HepG2 (cell line): ENCODE measurements around the gene MYO3B. TPM values are rescaled to one million over a fixed set of nuclear protein-coding genes. Genes with fewer than 3 reads are reported as not detected.

Source experiments
- ATAC-seq: fragments of 200-7000 bp; cut with Tn5 transposase; 3 replicates; pipeline ENCODE4 v1.9.1; 2020; ENCODE audit warnings: mild to moderate bottlenecking, moderate library complexity
- BruUV-seq: library from RNA; stranded (reverse); fragments of 400-500 nt; replicated peaks from 2 replicates; lab custom pipeline; 2021; lab: Mats Ljungman, UMichigan
- CTCF ChIA-PET: fragments of 300-600 bp; formaldehyde crosslinking; extraction: SDS; loops from one replicate; lab custom pipeline; 2021; ENCODE audit warnings: low total read pairs, inconsistent platforms, low intra/inter-chr PET ratio; lab: Yijun Ruan, JAX
- POLR2A ChIA-PET: fragments of 350-600 bp; sonication (Branson Sonifier 250); formaldehyde crosslinking; loops from one replicate; lab custom pipeline; 2020; ENCODE audit warnings: antibody characterized with exemption, inconsistent platforms; lab: Yijun Ruan, JAX
- DNase-seq: peaks from one replicate; pipeline ENCODE4 v3.0.0-alpha.2; 2015; ENCODE audit warnings: low spot score
- FAIRE-seq: peaks from 3 replicates; lab custom pipeline; 2011; peaks lifted over from hg19 to GRCh38; lab: Jason Lieb, UNC
- H2AFZ ChIP-seq: one replicate; pipeline ENCODE4 v1.6.1; 2011; ENCODE audit warnings: low read length, inconsistent platforms
- H3K27ac ChIP-seq: fragments of 300-600 bp; 3 replicates; pipeline ENCODE4 v1.8.0; 2011; ENCODE audit warnings: mixed run types, mild to moderate bottlenecking, mixed read lengths, low read length, inconsistent platforms; ENCODE audit not compliant: insufficient read depth; ENCODE audit errors: extremely low read length
- H3K27me3 ChIP-seq, 2 experiments: fragments of 200-600 bp in 1 of 2; 2 replicates in 1 of 2; 3 replicates in 1 of 2; pipeline versions ENCODE4 v1.6.0 to v1.8.0; 2011; ENCODE audit warnings: low read length in 2 of 2, mild to moderate bottlenecking in 2 of 2, moderate library complexity in 2 of 2, inconsistent platforms in 1 of 2; ENCODE audit not compliant: insufficient read depth in 2 of 2, control insufficient read depth in 1 of 2
- H3K36me3 ChIP-seq, 2 experiments: fragments of 200-600 bp in 1 of 2; replicated peaks in 1 of 2; 2 replicates in 1 of 2; 3 replicates in 1 of 2; pipeline versions ENCODE4 v1.5.1 to v1.8.0; 2011; ENCODE audit warnings: low read length in 2 of 2, inconsistent platforms in 1 of 2; ENCODE audit not compliant: insufficient read depth in 2 of 2, control insufficient read depth in 1 of 2
- H3K4me1 ChIP-seq: 2 replicates; pipeline ENCODE4 v1.5.1; 2012; ENCODE audit warnings: low read length, inconsistent platforms; ENCODE audit not compliant: insufficient read depth
- H3K4me2 ChIP-seq: 2 replicates; pipeline ENCODE4 v1.6.0; 2011; ENCODE audit warnings: low read depth, low read length, inconsistent platforms
- H3K4me3 ChIP-seq, 3 experiments: fragments of 200-600 bp in 1 of 3; sonication (generic), shearing (Covaris generic) in 1 of 3; replicated peaks in 1 of 3; 2 replicates each; pipeline ENCODE4 v1.5.1; 2011 to 2016; ENCODE audit warnings: low read length in 3 of 3, inconsistent platforms in 2 of 3, low read depth in 2 of 3, mild to moderate bottlenecking in 2 of 3, control low read depth in 1 of 3, mixed read lengths in 1 of 3; ENCODE audit not compliant: insufficient read depth in 1 of 3
- H3K79me2 ChIP-seq: one replicate; pipeline ENCODE4 v1.6.1; 2011; ENCODE audit warnings: low read length, inconsistent platforms; ENCODE audit not compliant: insufficient read depth
- H3K9ac ChIP-seq: 2 replicates; pipeline ENCODE4 v1.6.0; 2011; ENCODE audit warnings: mild to moderate bottlenecking, low read depth, low read length, inconsistent platforms; ENCODE audit not compliant: insufficient read depth
- H3K9me3 ChIP-seq: 2 replicates; pipeline ENCODE4 v1.5.1; 2012; ENCODE audit warnings: mild to moderate bottlenecking, low read length
- H4K20me1 ChIP-seq: 2 replicates; pipeline ENCODE4 v1.6.0; 2011; ENCODE audit warnings: inconsistent platforms, mild to moderate bottlenecking, low read length, moderate library complexity; ENCODE audit not compliant: insufficient read depth
- ASH2L ChIP-seq: fragments of 300-600, 200-600 bp; sonication (generic); IDR thresholded peaks from 2 replicates; pipeline ENCODE4 v1.7.0; 2017; ENCODE audit warnings: low read depth, mild to moderate bottlenecking, moderate library complexity, mixed read lengths, low read length; ENCODE audit not compliant: insufficient read length
- CBX2 ChIP-seq, 2 experiments: fragments of 200-600 bp in 1 of 2; sonication (generic); formaldehyde crosslinking in 1 of 2; IDR thresholded peaks; 2 replicates each; pipeline versions ENCODE4 v1.7.0 to v1.8.1; 2018 to 2022; ENCODE audit warnings: low read depth in 2 of 2, low read length in 1 of 2, mild to moderate bottlenecking in 1 of 2, missing genetic modification reagents in 1 of 2
- HNRNPLL ChIP-seq: fragments of 200-400 bp; formaldehyde crosslinking; IDR thresholded peaks from 2 replicates; pipeline ENCODE4 v1.6.1; 2017; ENCODE audit warnings: mild to moderate bottlenecking, low read depth, low read length; ENCODE audit not compliant: poor library complexity, severe bottlenecking
- NAIF1 ChIP-seq: sonication (generic); formaldehyde crosslinking; IDR thresholded peaks from 2 replicates; pipeline ENCODE4 v1.5.0; 2020; ENCODE audit warnings: mild to moderate bottlenecking, missing genetic modification reagents, borderline replicate concordance
- NFYC ChIP-seq: IDR thresholded peaks from 2 replicates; pipeline ENCODE4 v1.6.1; 2016; ENCODE audit warnings: missing genetic modification reagents, missing compliant biosample characterization
- RAD21 ChIP-seq: fragments of 450-650 bp; formaldehyde crosslinking; IDR thresholded peaks from 2 replicates; pipeline ENCODE4 v1.5.0; 2020; ENCODE audit warnings: mild to moderate bottlenecking
- SIN3B ChIP-seq: fragments of 150-350 bp; IDR thresholded peaks from 2 replicates; pipeline ENCODE4 v1.6.1; 2014; ENCODE audit warnings: low read length
- SMC3 ChIP-seq: IDR thresholded peaks from 2 replicates; pipeline ENCODE4 v1.6.1; 2011; ENCODE audit warnings: low read length, improper control_type of control experiment
- SP140L ChIP-seq: sonication (generic); formaldehyde crosslinking; IDR thresholded peaks from 2 replicates; pipeline ENCODE4 v1.4.0; 2020; ENCODE audit warnings: missing genetic modification reagents, borderline replicate concordance
- STAG1 ChIP-seq: sonication (generic); formaldehyde crosslinking; IDR thresholded peaks from 2 replicates; pipeline ENCODE4 v1.4.0; 2020; ENCODE audit warnings: missing genetic modification reagents
- ZNF331 ChIP-seq: sonication (generic); formaldehyde crosslinking; IDR thresholded peaks from 2 replicates; pipeline ENCODE4 v1.4.0; 2020; ENCODE audit warnings: missing genetic modification reagents
- ZNF75D ChIP-seq: sonication (generic); formaldehyde crosslinking; IDR thresholded peaks from 2 replicates; pipeline ENCODE4 v1.8.1; 2023; ENCODE audit warnings: missing genetic modification reagents, mild to moderate bottlenecking, borderline replicate concordance
- WGBS: methylation state at CpG from one replicate; pipeline ENCODE4 v1.1.6; 2017; ENCODE audit warnings: low lambda C conversion rate; 5-methylcytosine and 5-hydroxymethylcytosine counted together
- in situ Hi-C: cut with HindIII; loops from 2 replicates; pipeline ENCODE4 v1.10.0; 2017; ENCODE audit warnings: low pct_unique_long_range_greater_than_20kb; ENCODE audit not compliant: extremely low pct_ligation_motif_present
- intact Hi-C: fragments of 100-400 bp; cut with micrococcal nuclease; formaldehyde crosslinking; loops from one replicate; pipeline ENCODE4 v1.10.0; 2022; ENCODE audit not compliant: unreplicated experiment
- polyA plus RNA-seq, 8 experiments: library from polyadenylated mRNA; depleted of rRNA in 3 of 8; stranded (reverse) in 7 of 8; unstranded in 1 of 8; fragments of >200 nt; fragmentation: Illumina TruSeq in 4 of 8; extraction: Trizol in 4 of 8; gene quantifications; 2 replicates each; pipeline versions ENCODE4 v1.2.1 to v1.2.3, GENCODE V29; 2011 to 2016; ENCODE audit warnings: low read depth in 4 of 8, missing spikeins in 1 of 8, mixed read lengths in 1 of 8; ENCODE audit not compliant: insufficient read depth in 1 of 8
- total RNA-seq, 5 experiments: library from RNA; depleted of rRNA; stranded (reverse); fragments of >200 nt; fragmentation: Illumina TruSeq; extraction: Trizol; gene quantifications; 2 replicates each; pipeline ENCODE4 v1.2.3, GENCODE V29; 2016; ENCODE audit warnings: low read depth in 1 of 5
- TF ChIP-seq, protein P1 (sequence below): sonication (generic); formaldehyde crosslinking; conservative IDR thresholded peaks from 2 replicates; pipeline ENCODE4 v1.4.0; 2020; ENCODE audit warnings: missing genetic modification reagents
- TF ChIP-seq, protein P2 (sequence below): sonication (generic); formaldehyde crosslinking; IDR thresholded peaks from 2 replicates; pipeline ENCODE4 v1.5.0; 2020; ENCODE audit warnings: mild to moderate bottlenecking, missing genetic modification reagents, moderate library complexity

Gene MYO3B
- total and polyA plus RNA-seq, 2 of the 13 experiments (the other 11 are each of a cell fraction or from before 2014, with no cell fraction given) = 0.01 TPM; not detected in 1

DNA sequence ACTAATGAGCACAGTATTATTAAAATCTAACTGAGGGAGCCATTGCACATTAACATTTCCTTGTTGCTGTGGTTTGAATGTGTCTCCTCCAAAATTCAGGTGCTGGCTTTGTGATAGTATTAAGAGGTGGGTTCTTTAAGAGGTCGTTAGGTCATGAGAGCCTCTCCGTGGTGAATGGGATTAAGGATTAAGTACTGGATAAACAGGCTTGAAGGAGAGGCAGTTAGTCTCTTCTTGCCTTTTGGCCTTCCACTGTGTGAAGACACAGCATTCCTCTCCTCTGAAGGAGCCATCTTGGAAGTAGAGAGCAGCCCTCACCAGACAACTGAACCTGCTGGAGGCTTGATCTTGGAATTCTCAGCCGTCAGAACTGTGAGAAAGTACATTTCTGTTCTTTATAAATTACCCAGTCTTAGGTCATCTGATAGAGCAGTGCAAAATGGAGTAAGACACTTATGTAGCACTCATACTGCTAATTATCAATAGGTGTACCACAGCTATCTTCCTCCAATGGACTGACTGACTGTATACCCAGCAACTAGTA lies 182.7 kb downstream of the MYO3B start (continued):
- no peak for TF ChIP-seq SIN3B

GRCh38 chr2:170361090-170361936 lies 183.4 kb downstream of the MYO3B start:
- ATAC-seq = peak; percentile 93
- H3K9ac ChIP-seq = no peak overlapping the region
- 15% methylated on average over 5 of the region's 5 CpGs for WGBS
- H3K4me3 ChIP-seq = no peak overlapping the region
- H3K4me1 ChIP-seq = no peaks in the 10 kb centered on the region
- no TSS peak for BruUV-seq
- no peak overlapping the region for H3K27ac ChIP-seq
- intact Hi-C loops = loop anchor here (2.0 kb wide), 1 partner anchor 455 kb away; the partner anchor contains the start of gene GAD1
- TF ChIP-seq, protein P1, sequence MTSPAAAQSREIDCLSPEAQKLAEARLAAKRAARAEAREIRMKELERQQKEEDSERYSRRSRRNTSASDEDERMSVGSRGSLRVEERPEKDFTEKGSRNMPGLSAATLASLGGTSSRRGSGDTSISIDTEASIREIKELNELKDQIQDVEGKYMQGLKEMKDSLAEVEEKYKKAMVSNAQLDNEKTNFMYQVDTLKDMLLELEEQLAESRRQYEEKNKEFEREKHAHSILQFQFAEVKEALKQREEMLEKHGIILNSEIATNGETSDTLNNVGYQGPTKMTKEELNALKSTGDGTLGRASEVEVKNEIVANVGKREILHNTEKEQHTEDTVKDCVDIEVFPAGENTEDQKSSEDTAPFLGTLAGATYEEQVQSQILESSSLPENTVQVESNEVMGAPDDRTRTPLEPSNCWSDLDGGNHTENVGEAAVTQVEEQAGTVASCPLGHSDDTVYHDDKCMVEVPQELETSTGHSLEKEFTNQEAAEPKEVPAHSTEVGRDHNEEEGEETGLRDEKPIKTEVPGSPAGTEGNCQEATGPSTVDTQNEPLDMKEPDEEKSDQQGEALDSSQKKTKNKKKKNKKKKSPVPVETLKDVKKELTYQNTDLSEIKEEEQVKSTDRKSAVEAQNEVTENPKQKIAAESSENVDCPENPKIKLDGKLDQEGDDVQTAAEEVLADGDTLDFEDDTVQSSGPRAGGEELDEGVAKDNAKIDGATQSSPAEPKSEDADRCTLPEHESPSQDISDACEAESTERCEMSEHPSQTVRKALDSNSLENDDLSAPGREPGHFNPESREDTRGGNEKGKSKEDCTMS (CRISPR knock-in tag) = 0 out of 2 replicates have a peak, but pooled peaks have one; percentile 54
- TF ChIP-seq HNRNPLL (peak; percentile 47), ASH2L (no peak), STAG1 (CRISPR knock-in tag) (peak; percentile 87), NAIF1 (CRISPR knock-in tag) (peak; percentile 97), RAD21 (peak; percentile 59; the same call in 1 of the 2 replicates), ZNF75D (CRISPR knock-in tag) (no peak), ZNF331 (peak; percentile 24; the same call in 1 of the 2 replicates), SMC3 (peak; percentile 91), SP140L (CRISPR knock-in tag) (peak; percentile 74; the same call in 1 of the 2 replicates), CBX2 (IDR thresholded peaks at IDR 0.05; ENCODE audit: low read depth, low read length) (no peak), CBX2 (CRISPR knock-in tag; IDR thresholded peaks at IDR 0.05; ENCODE audit: low read depth) (0 out of 2 replicates have a peak, but pooled peaks have one; percentile 66), NFYC (CRISPR knock-in tag) (no peak)
- TF ChIP-seq, protein P2, sequence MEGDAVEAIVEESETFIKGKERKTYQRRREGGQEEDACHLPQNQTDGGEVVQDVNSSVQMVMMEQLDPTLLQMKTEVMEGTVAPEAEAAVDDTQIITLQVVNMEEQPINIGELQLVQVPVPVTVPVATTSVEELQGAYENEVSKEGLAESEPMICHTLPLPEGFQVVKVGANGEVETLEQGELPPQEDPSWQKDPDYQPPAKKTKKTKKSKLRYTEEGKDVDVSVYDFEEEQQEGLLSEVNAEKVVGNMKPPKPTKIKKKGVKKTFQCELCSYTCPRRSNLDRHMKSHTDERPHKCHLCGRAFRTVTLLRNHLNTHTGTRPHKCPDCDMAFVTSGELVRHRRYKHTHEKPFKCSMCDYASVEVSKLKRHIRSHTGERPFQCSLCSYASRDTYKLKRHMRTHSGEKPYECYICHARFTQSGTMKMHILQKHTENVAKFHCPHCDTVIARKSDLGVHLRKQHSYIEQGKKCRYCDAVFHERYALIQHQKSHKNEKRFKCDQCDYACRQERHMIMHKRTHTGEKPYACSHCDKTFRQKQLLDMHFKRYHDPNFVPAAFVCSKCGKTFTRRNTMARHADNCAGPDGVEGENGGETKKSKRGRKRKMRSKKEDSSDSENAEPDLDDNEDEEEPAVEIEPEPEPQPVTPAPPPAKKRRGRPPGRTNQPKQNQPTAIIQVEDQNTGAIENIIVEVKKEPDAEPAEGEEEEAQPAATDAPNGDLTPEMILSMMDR (CRISPR knock-in tag) = peak; percentile 84
- TF ChIP-seq, all 625 proteins: peak for 10
- Histone ChIP-seq H2AFZ (no peak overlapping the region), H3K9me3 (no peaks in the 10 kb centered on the region), H3K4me2 (no peak overlapping the region), H3K36me3 (no peaks in the 10 kb centered on the region), H3K27me3 (peaks cover 2 to 39% of the 10 kb centered on the region in 2 experiments; a peak in 4 of 5 replicates), H3K79me2 (no peaks in the 10 kb centered on the region), H4K20me1 (no peaks in the 10 kb centered on the region)
- peak; percentile 48 for DNase-seq
- FAIRE-seq = peak; percentile 90
- in situ Hi-C loops = loop anchor here (10.0 to 25.0 kb wide), 2 partner anchors 127 to 899 kb away; no protein-coding TSS in a partner anchor
- POLR2A ChIA-PET = no interaction called here
- CTCF ChIA-PET = interaction anchor here (0.7 to 4.5 kb wide), 5 partner anchors 126 to 511 kb away, joined by 3 to 48 read pairs (median 4); partner anchors contain the start of gene GAD1
